Nephron progenitor cell (in vitro differentiated cells): ENCODE data around the gene PDCD1.

ENCODE experiments used
- DNase-seq: peaks from one replicate; pipeline ENCODE4 v3.0.0; 2021
- H3K27ac Mint-ChIP-seq: 2 replicates; pipeline ENCODE4 v1.8.0; 2021; ENCODE audit warnings: mild to moderate bottlenecking, moderate library complexity, mixed read lengths
- H3K27me3 Mint-ChIP-seq: 2 replicates; pipeline ENCODE4 v1.8.0; 2021; ENCODE audit warnings: mild to moderate bottlenecking, low read depth, mixed read lengths; ENCODE audit not compliant: poor library complexity
- H3K36me3 Mint-ChIP-seq: 2 replicates; pipeline ENCODE4 v1.8.0; 2021; ENCODE audit warnings: low read depth, mixed read lengths
- H3K4me1 Mint-ChIP-seq: 2 replicates; pipeline ENCODE4 v1.8.0; 2021; ENCODE audit warnings: mixed read lengths
- H3K4me3 Mint-ChIP-seq: 2 replicates; pipeline ENCODE4 v1.8.0; 2021; ENCODE audit warnings: mild to moderate bottlenecking, moderate library complexity, mixed read lengths
- H3K9me3 Mint-ChIP-seq: 2 replicates; pipeline ENCODE4 v1.8.0; 2021; ENCODE audit warnings: mild to moderate bottlenecking, moderate library complexity, mixed read lengths
- CTCF ChIP-seq: fragments of 200-600 bp; sonication (generic); IDR thresholded peaks from 2 replicates; pipeline ENCODE4 v1.5.0; 2021; ENCODE audit warnings: antibody characterized with exemption

PDCD1 gene

GRCh38 chr2:241871538-241872312, 13.0 kb upstream of the PDCD1 start:
- DNase-seq: no peak
- H3K27ac Mint-ChIP-seq: no peak overlapping the region
- H3K27me3 Mint-ChIP-seq: peaks cover 17% of the 10 kb centered on the region
- no peak overlapping the region for H3K4me3 Mint-ChIP-seq
- H3K9me3 Mint-ChIP-seq: peaks cover 24% of the 10 kb centered on the region
- TF ChIP-seq CTCF: no peak
- peaks cover 11% of the 10 kb centered on the region for H3K4me1 Mint-ChIP-seq
- H3K36me3 Mint-ChIP-seq: peaks cover 7% of the 10 kb centered on the region

- Mint-ChIP-seq H3K4me3 (no peak overlapping the region), H3K27ac (no peak overlapping the region), H3K9me3 (peaks cover 23% of the 10 kb centered on the region), H3K4me1 (peaks cover 13% of the 10 kb centered on the region), H3K27me3 (peaks cover 17% of the 10 kb centered on the region), H3K36me3 (peaks cover 7% of the 10 kb centered on the region)
- no peak for DNase-seq
- TF ChIP-seq CTCF: no peak
These were observed 12.2 kb upstream of the PDCD1 start for GRCh38 chr2:241870611-241871537.

GRCh38 chr2:241870081-241870541, 11.4 kb upstream of the PDCD1 start:
- peaks cover 18% of the 10 kb centered on the region for H3K27me3 Mint-ChIP-seq
- no peak overlapping the region for H3K4me3 Mint-ChIP-seq
- DNase-seq: no peak
- peaks cover 18% of the 10 kb centered on the region for H3K9me3 Mint-ChIP-seq
- peaks cover under 1% of the 10 kb centered on the region for H3K36me3 Mint-ChIP-seq
- H3K4me1 Mint-ChIP-seq: peaks cover 21% of the 10 kb centered on the region
- TF ChIP-seq CTCF: no peak
- H3K27ac Mint-ChIP-seq: no peak overlapping the region

GRCh38 chr2:241869087-241869961, 10.6 kb upstream of the PDCD1 start, which contains the start of gene RTP5:
Gene RTP5, plus strand, starts transcription at chr2:241869729. Its CDS starts 28 bp downstream, at chr2:241869757.
- no peak for DNase-seq
- H3K9me3 Mint-ChIP-seq: peaks cover 17% of the 10 kb centered on the region
- H3K36me3 Mint-ChIP-seq: no peaks in the 10 kb centered on the region
- no peak within 1 kb of the TSS for H3K4me3 Mint-ChIP-seq
- no peak for TF ChIP-seq CTCF
- H3K4me1 Mint-ChIP-seq: peaks cover 23% of the 10 kb centered on the region
- peaks cover 21% of the 10 kb centered on the region for H3K27me3 Mint-ChIP-seq
- no peak within 1 kb of the TSS for H3K27ac Mint-ChIP-seq

- Mint-ChIP-seq H3K27me3 (peaks cover 23% of the 10 kb centered on the region), H3K36me3 (no peaks in the 10 kb centered on the region), H3K4me1 (peaks cover 27% of the 10 kb centered on the region), H3K4me3 (no peak overlapping the region), H3K27ac (no peak overlapping the region), H3K9me3 (peaks cover 11% of the 10 kb centered on the region)
- DNase-seq: no peak
- TF ChIP-seq CTCF: no peak
These were observed 10.0 kb upstream of the PDCD1 start for GRCh38 chr2:241868661-241869081.
